HepG2 (cell line): ENCODE data around the gene FER1L5. TPM values are rescaled to one million over a fixed set of nuclear protein-coding genes. Genes with fewer than 3 reads are reported as not detected.

Source experiments
- AKAP8 ChIP-seq: sonication (generic); formaldehyde crosslinking; IDR thresholded peaks from 2 replicates; pipeline ENCODE4 v1.5.1; 2020; ENCODE audit warnings: mild to moderate bottlenecking, missing genetic modification reagents
- ARNT ChIP-seq: fragments of 450-650 bp; IDR thresholded peaks from 2 replicates; pipeline ENCODE4 v1.6.1; 2017
- CEBPB ChIP-seq: IDR thresholded peaks from 2 replicates; pipeline ENCODE4 v1.6.1; 2011; ENCODE audit warnings: low read depth, low read length, improper control_type of control experiment, borderline replicate concordance
- CREM ChIP-seq, 2 experiments: sonication (generic) in 1 of 2; formaldehyde crosslinking in 1 of 2; IDR thresholded peaks; 2 replicates each; pipeline versions ENCODE4 v1.4.0 to v1.6.1; 2016 to 2020; ENCODE audit warnings: antibody characterized with exemption in 1 of 2, mild to moderate bottlenecking in 1 of 2, missing genetic modification reagents in 1 of 2
- GATAD2A ChIP-seq: IDR thresholded peaks from 2 replicates; pipeline ENCODE4 v1.6.1; 2016
- GTF2F1 ChIP-seq: fragments of 150-350 bp; IDR thresholded peaks from 2 replicates; pipeline ENCODE4 v1.6.1; 2014; ENCODE audit warnings: low read length
- HDAC1 ChIP-seq: sonication (generic); formaldehyde crosslinking; IDR thresholded peaks from 2 replicates; pipeline ENCODE4 v1.5.1; 2020; ENCODE audit warnings: mild to moderate bottlenecking, missing genetic modification reagents
- IKZF1 ChIP-seq: fragments of 450-650 bp; IDR thresholded peaks from 2 replicates; pipeline ENCODE4 v1.7.1; 2016
- KAT8 ChIP-seq: IDR thresholded peaks from 2 replicates; pipeline ENCODE4 v1.6.1; 2016; ENCODE audit warnings: missing genetic modification reagents, missing compliant biosample characterization
- KMT2A ChIP-seq: sonication (generic); formaldehyde crosslinking; IDR thresholded peaks from 2 replicates; pipeline ENCODE4 v1.4.0; 2020; ENCODE audit warnings: missing genetic modification reagents
- MTA3 ChIP-seq: sonication (generic); formaldehyde crosslinking; IDR thresholded peaks from 2 replicates; pipeline ENCODE4 v1.4.0; 2020; ENCODE audit warnings: missing genetic modification reagents
- NAIF1 ChIP-seq: sonication (generic); formaldehyde crosslinking; IDR thresholded peaks from 2 replicates; pipeline ENCODE4 v1.5.0; 2020; ENCODE audit warnings: mild to moderate bottlenecking, missing genetic modification reagents, borderline replicate concordance
- NFYB ChIP-seq: sonication (generic); formaldehyde crosslinking; IDR thresholded peaks from 2 replicates; pipeline ENCODE4 v1.4.0; 2020; ENCODE audit warnings: missing genetic modification reagents
- PATZ1 ChIP-seq: sonication (generic); formaldehyde crosslinking; IDR thresholded peaks from 2 replicates; pipeline ENCODE4 v1.4.0; 2020; ENCODE audit warnings: missing genetic modification reagents
- PLRG1 ChIP-seq: fragments of 450-650 bp; conservative IDR thresholded peaks from 2 replicates; pipeline ENCODE4 v1.6.1; 2016
- SP140L ChIP-seq: sonication (generic); formaldehyde crosslinking; IDR thresholded peaks from 2 replicates; pipeline ENCODE4 v1.4.0; 2020; ENCODE audit warnings: missing genetic modification reagents, borderline replicate concordance
- SP2 ChIP-seq: sonication (generic); formaldehyde crosslinking; IDR thresholded peaks from 2 replicates; pipeline ENCODE4 v1.5.1; 2020; ENCODE audit warnings: mild to moderate bottlenecking, missing genetic modification reagents
- SPEN ChIP-seq: sonication (generic); formaldehyde crosslinking; IDR thresholded peaks from 2 replicates; pipeline ENCODE4 v1.5.1; 2020; ENCODE audit warnings: low read depth, mild to moderate bottlenecking, missing genetic modification reagents
- TMF1 ChIP-seq: sonication (generic); formaldehyde crosslinking; IDR thresholded peaks from 2 replicates; pipeline ENCODE4 v1.8.1; 2022; ENCODE audit warnings: low read depth, missing genetic modification reagents
- ZNF12 ChIP-seq: sonication (generic); formaldehyde crosslinking; IDR thresholded peaks from 2 replicates; pipeline ENCODE4 v1.5.0; 2020; ENCODE audit warnings: missing genetic modification reagents
- ZNF24 ChIP-seq: fragments of 450-650 bp; IDR thresholded peaks from 2 replicates; pipeline ENCODE4 v1.6.1; 2017; ENCODE audit warnings: antibody characterized with exemption, mild to moderate bottlenecking
- ZNF253 ChIP-seq: sonication (generic); formaldehyde crosslinking; IDR thresholded peaks from 2 replicates; pipeline ENCODE4 v1.8.0; 2022; ENCODE audit warnings: mild to moderate bottlenecking, missing genetic modification reagents, borderline replicate concordance
- ZNF605 ChIP-seq: sonication (generic); formaldehyde crosslinking; IDR thresholded peaks from 2 replicates; pipeline ENCODE4 v1.8.0; 2022; ENCODE audit warnings: mild to moderate bottlenecking, missing genetic modification reagents
- ZNF775 ChIP-seq: sonication (generic); formaldehyde crosslinking; IDR thresholded peaks from 2 replicates; pipeline ENCODE4 v1.4.0; 2020; ENCODE audit warnings: missing genetic modification reagents, mild to moderate bottlenecking, moderate library complexity, borderline replicate concordance
- polyA plus RNA-seq, 8 experiments: library from polyadenylated mRNA; depleted of rRNA in 3 of 8; stranded (reverse) in 7 of 8; unstranded in 1 of 8; fragments of >200 nt; fragmentation: Illumina TruSeq in 4 of 8; extraction: Trizol in 4 of 8; gene quantifications; 2 replicates each; pipeline versions ENCODE4 v1.2.1 to v1.2.3, GENCODE V29; 2011 to 2016; ENCODE audit warnings: low read depth in 4 of 8, missing spikeins in 1 of 8, mixed read lengths in 1 of 8; ENCODE audit not compliant: insufficient read depth in 1 of 8
- total RNA-seq, 5 experiments: library from RNA; depleted of rRNA; stranded (reverse); fragments of >200 nt; fragmentation: Illumina TruSeq; extraction: Trizol; gene quantifications; 2 replicates each; pipeline ENCODE4 v1.2.3, GENCODE V29; 2016; ENCODE audit warnings: low read depth in 1 of 5
- TF ChIP-seq, protein P1 (sequence below): sonication (generic); formaldehyde crosslinking; IDR thresholded peaks from 2 replicates; pipeline ENCODE4 v1.5.0; 2020; ENCODE audit warnings: missing genetic modification reagents
- TF ChIP-seq, protein P2 (sequence below), 2 experiments: sonication (generic) in 1 of 2; formaldehyde crosslinking in 1 of 2; IDR thresholded peaks; 2 replicates each; pipeline versions ENCODE4 v1.5.1 to v1.6.1; 2011 to 2020; ENCODE audit warnings: borderline replicate concordance in 1 of 2, low read depth in 1 of 2, low read length in 1 of 2, mild to moderate bottlenecking in 1 of 2, missing genetic modification reagents in 1 of 2, moderate library complexity in 1 of 2
- TF ChIP-seq, protein P3 (sequence below): sonication (generic); formaldehyde crosslinking; IDR thresholded peaks from 2 replicates; pipeline ENCODE4 v1.5.1; 2020; ENCODE audit warnings: missing genetic modification reagents, mild to moderate bottlenecking, borderline replicate concordance

FER1L5 gene
- total and polyA plus RNA-seq, 2 of the 13 experiments (the other 11 are each of a cell fraction or from before 2014, with no cell fraction given) = 0.02 to 0.08 TPM

- TF ChIP-seq CREM (IDR thresholded peaks at IDR 0.05) (no peak; the same call in 1 of the 2 replicates), CREM (CRISPR knock-in tag; IDR thresholded peaks at IDR 0.05) (no peak), ZNF12 (CRISPR knock-in tag) (no peak), GATAD2A (CRISPR knock-in tag) (peak; percentile 61), KMT2A (CRISPR knock-in tag) (0 out of 2 replicates have a peak, but pooled peaks have one; percentile 64), HDAC1 (CRISPR knock-in tag) (peak; percentile 37; the same call in 1 of the 2 replicates), SP140L (no peak), GTF2F1 (no peak), KAT8 (CRISPR knock-in tag) (peak; percentile 66), NFYB (CRISPR knock-in tag) (no peak), ZNF24 (no peak), ZNF775 (CRISPR knock-in tag) (no peak), CEBPB (no peak), NAIF1 (no peak), ARNT (no peak), SP2 (no peak), TMF1 (CRISPR knock-in tag) (no peak), PLRG1 (no peak), ZNF605 (CRISPR knock-in tag) (no peak), MTA3 (CRISPR knock-in tag) (no peak), PATZ1 (CRISPR knock-in tag) (peak; percentile 78), ZNF253 (CRISPR knock-in tag) (peak; percentile 91; the same call in 1 of the 2 replicates), SPEN (no peak), IKZF1 (no peak), AKAP8 (CRISPR knock-in tag) (no peak)
- TF ChIP-seq, protein P1, sequence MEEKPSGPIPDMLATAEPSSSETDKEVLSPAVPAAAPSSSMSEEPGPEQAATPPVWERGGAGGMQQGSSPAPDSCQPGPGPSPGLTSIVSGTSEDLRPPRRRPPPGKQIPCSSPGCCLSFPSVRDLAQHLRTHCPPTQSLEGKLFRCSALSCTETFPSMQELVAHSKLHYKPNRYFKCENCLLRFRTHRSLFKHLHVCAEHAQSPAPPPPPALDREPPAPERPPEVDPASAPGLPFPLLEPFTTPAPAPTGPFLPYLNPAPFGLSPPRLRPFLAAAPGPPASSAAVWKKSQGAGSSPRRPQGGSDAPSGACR (CRISPR knock-in tag) = no peak; the same call in 1 of the 2 replicates
- TF ChIP-seq, protein P2, sequence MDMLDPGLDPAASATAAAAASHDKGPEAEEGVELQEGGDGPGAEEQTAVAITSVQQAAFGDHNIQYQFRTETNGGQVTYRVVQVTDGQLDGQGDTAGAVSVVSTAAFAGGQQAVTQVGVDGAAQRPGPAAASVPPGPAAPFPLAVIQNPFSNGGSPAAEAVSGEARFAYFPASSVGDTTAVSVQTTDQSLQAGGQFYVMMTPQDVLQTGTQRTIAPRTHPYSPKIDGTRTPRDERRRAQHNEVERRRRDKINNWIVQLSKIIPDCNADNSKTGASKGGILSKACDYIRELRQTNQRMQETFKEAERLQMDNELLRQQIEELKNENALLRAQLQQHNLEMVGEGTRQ (IDR thresholded peaks at IDR 0.05; ENCODE audit: low read depth, low read length) = no peak
- TF ChIP-seq, protein P2 (CRISPR knock-in tag; IDR thresholded peaks at IDR 0.05; ENCODE audit: borderline replicate concordance) = no peak
- TF ChIP-seq, protein P3, sequence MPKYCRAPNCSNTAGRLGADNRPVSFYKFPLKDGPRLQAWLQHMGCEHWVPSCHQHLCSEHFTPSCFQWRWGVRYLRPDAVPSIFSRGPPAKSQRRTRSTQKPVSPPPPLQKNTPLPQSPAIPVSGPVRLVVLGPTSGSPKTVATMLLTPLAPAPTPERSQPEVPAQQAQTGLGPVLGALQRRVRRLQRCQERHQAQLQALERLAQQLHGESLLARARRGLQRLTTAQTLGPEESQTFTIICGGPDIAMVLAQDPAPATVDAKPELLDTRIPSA (CRISPR knock-in tag) = no peak
These were observed 43.3 kb downstream of the FER1L5 start (continued) for GRCh38 chr2:96685577-96686459.
